OCI-LY7 (cell line): ENCODE results near the gene SMTNL1.

Experiments used
- EZH2phosphoT487 ChIP-seq: fragments of 200-600 bp; sonication (generic); IDR thresholded peaks from 2 replicates; pipeline ENCODE4 v1.6.1; 2018; ENCODE audit warnings: low read depth, borderline replicate concordance, mild to moderate bottlenecking, mixed run types, antibody characterized with exemption, low read length, moderate library complexity, mixed read lengths
- TF ChIP-seq, protein P1 (sequence below): fragments of 200-600 bp; sonication (generic); conservative IDR thresholded peaks from 2 replicates; pipeline ENCODE4 v1.5.1; 2014; ENCODE audit warnings: mild to moderate bottlenecking, antibody characterized with exemption, low read length, moderate library complexity, mixed read lengths

DNA sequence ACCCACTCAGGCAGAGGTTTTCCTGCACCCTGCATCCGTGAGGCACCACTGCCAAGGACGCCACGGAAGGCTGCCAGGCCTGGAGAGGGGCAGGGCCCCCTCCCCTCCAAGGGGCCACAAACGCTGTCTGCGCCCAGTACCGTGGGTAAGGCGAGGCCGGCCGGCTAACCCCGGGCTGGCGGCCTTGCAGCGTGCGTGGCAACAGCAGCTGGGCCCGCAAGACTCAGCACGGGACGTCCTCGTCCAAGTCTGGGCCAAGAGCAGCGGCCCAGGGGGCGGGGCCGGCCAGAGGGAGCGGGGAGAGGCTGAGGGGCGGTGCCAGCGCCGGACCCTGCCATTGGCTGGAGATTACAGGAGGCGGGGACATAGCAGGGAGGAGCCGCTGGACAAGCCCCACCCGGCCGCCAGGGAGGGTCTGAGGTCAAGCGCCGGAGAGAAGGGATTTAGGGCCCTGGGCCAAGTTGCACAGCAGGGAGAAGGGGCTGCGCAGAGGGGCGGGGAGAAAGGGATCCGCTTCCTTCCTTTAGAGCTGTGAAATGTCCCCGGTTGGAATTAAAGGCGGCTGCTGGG, 37.9 kb upstream of the SMTNL1 start:
- TF ChIP-seq, protein P1, sequence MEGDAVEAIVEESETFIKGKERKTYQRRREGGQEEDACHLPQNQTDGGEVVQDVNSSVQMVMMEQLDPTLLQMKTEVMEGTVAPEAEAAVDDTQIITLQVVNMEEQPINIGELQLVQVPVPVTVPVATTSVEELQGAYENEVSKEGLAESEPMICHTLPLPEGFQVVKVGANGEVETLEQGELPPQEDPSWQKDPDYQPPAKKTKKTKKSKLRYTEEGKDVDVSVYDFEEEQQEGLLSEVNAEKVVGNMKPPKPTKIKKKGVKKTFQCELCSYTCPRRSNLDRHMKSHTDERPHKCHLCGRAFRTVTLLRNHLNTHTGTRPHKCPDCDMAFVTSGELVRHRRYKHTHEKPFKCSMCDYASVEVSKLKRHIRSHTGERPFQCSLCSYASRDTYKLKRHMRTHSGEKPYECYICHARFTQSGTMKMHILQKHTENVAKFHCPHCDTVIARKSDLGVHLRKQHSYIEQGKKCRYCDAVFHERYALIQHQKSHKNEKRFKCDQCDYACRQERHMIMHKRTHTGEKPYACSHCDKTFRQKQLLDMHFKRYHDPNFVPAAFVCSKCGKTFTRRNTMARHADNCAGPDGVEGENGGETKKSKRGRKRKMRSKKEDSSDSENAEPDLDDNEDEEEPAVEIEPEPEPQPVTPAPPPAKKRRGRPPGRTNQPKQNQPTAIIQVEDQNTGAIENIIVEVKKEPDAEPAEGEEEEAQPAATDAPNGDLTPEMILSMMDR, result no peak
- no peak for TF ChIP-seq EZH2phosphoT487
